GM12878 (cell line): ENCODE data around the gene PHACTR1. TPM values are rescaled to one million over a fixed set of nuclear protein-coding genes. Genes with fewer than 3 reads are reported as not detected.

ENCODE experiments used
- ATAC-seq: fragments of 200-7000 bp; cut with Tn5 transposase; 3 replicates; pipeline ENCODE4 v1.9.1; 2020; ENCODE audit warnings: mild to moderate bottlenecking, moderate library complexity
- BruUV-seq: library from RNA; stranded (reverse); fragments of 400-500 nt; replicated peaks from 2 replicates; lab custom pipeline; 2021; lab: Mats Ljungman, UMichigan
- CTCF ChIA-PET: fragments of 300-600 bp; sonication (Branson Sonifier 250); formaldehyde crosslinking; extraction: SDS; loops from one replicate; lab custom pipeline; 2021; ENCODE audit warnings: inconsistent platforms; lab: Yijun Ruan, JAX
- POLR2A ChIA-PET: fragments of 350-600 bp; formaldehyde crosslinking; extraction: SDS; loops from one replicate; lab custom pipeline; 2021; ENCODE audit warnings: inconsistent platforms; lab: Charles Lee
- RAD21 ChIA-PET: fragments of 300-600 bp; sonication (Branson Sonifier 250); formaldehyde crosslinking; loops from one replicate; lab custom pipeline; 2023; ENCODE audit warnings: antibody characterized with exemption; ENCODE audit not compliant: unreplicated experiment; lab: Charles Lee
- SMC1A ChIA-PET: fragments of 300-600 bp; sonication (Branson Sonifier 250); formaldehyde crosslinking; loops from one replicate; lab custom pipeline; 2023; ENCODE audit not compliant: unreplicated experiment, uncharacterized antibody; lab: Charles Lee
- DNase-seq: peaks from one replicate; pipeline ENCODE4 v3.0.0-alpha.2; 2011; ENCODE audit warnings: low read depth, low spot score
- FAIRE-seq: peaks from 3 replicates; lab custom pipeline; 2011; peaks lifted over from hg19 to GRCh38; lab: Jason Lieb, UNC
- H2AFZ ChIP-seq: 2 replicates; pipeline ENCODE4 v1.6.0; 2011; ENCODE audit warnings: low read depth, low read length, control low read depth; ENCODE audit not compliant: control insufficient read depth
- H3K27ac ChIP-seq: 2 replicates; pipeline ENCODE4 v1.5.1; 2011; ENCODE audit warnings: control low read depth; ENCODE audit not compliant: control insufficient read depth, insufficient read depth
- H3K27me3 ChIP-seq, 2 experiments: replicated peaks in 1 of 2; 2 replicates each; pipeline versions ENCODE4 v1.6.0 to v1.6.1; 2011; ENCODE audit warnings: low read length in 1 of 2; ENCODE audit not compliant: control insufficient read depth in 2 of 2, insufficient read depth in 2 of 2
- H3K36me3 ChIP-seq, 2 experiments: 2 replicates each; pipeline ENCODE4 v1.5.1; 2011; ENCODE audit warnings: low read length in 1 of 2; ENCODE audit not compliant: control insufficient read depth in 2 of 2, insufficient read depth in 2 of 2
- H3K4me1 ChIP-seq: 2 replicates; pipeline ENCODE4 v1.6.1; 2011; ENCODE audit warnings: mild to moderate bottlenecking, low read length, moderate library complexity, mixed read lengths; ENCODE audit not compliant: control insufficient read depth, insufficient read depth
- H3K4me2 ChIP-seq: 2 replicates; pipeline ENCODE4 v1.6.0; 2011; ENCODE audit warnings: control low read depth; ENCODE audit not compliant: control insufficient read depth, insufficient read depth
- H3K4me3 ChIP-seq: fragments of 200-600 bp; sonication (generic); 2 replicates; pipeline ENCODE4 v1.5.1; 2016
- H3K79me2 ChIP-seq: 2 replicates; pipeline ENCODE4 v1.6.0; 2011; ENCODE audit warnings: low read length; ENCODE audit not compliant: control insufficient read depth, insufficient read depth
- H3K9ac ChIP-seq: 2 replicates; pipeline ENCODE4 v1.8.0; 2011; ENCODE audit warnings: low read length, control low read depth, mixed read lengths; ENCODE audit not compliant: control insufficient read depth, insufficient read depth
- H3K9me3 ChIP-seq: replicated peaks from 3 replicates; pipeline ENCODE4 v1.5.1; 2011; ENCODE audit warnings: mild to moderate bottlenecking, low read length; ENCODE audit not compliant: control insufficient read depth, insufficient read depth
- H4K20me1 ChIP-seq: 2 replicates; pipeline ENCODE4 v1.6.0; 2011; ENCODE audit not compliant: control insufficient read depth, insufficient read depth
- E2F4 ChIP-seq: IDR thresholded peaks from 2 replicates; pipeline ENCODE4 v1.6.1; 2012; ENCODE audit warnings: low read depth, low read length, improper control_type of control experiment
- RB1 ChIP-seq: fragments of 450-650 bp; formaldehyde crosslinking; IDR thresholded peaks from 2 replicates; pipeline ENCODE4 v1.6.1; 2017; ENCODE audit warnings: mild to moderate bottlenecking, borderline replicate concordance
- RFX5 ChIP-seq: IDR thresholded peaks from 2 replicates; pipeline ENCODE4 v1.6.1; 2011; ENCODE audit warnings: low read depth, low read length, improper control_type of control experiment
- SIN3A ChIP-seq: IDR thresholded peaks from 2 replicates; pipeline ENCODE4 v1.6.1; 2012; ENCODE audit warnings: low read depth, low read length, improper control_type of control experiment
- SUZ12 ChIP-seq: fragments of 200-600 bp; sonication (generic); IDR thresholded peaks from one replicate; pipeline ENCODE4 v1.6.1; 2018; ENCODE audit warnings: antibody characterized with exemption, mild to moderate bottlenecking; ENCODE audit not compliant: unreplicated experiment
- TCF3 ChIP-seq: IDR thresholded peaks from 2 replicates; pipeline ENCODE4 v1.6.1; 2012; ENCODE audit warnings: low read depth, mild to moderate bottlenecking, low read length, borderline replicate concordance; ENCODE audit not compliant: insufficient read depth
- ZBTB40 ChIP-seq: fragments of 450-650 bp; IDR thresholded peaks from 2 replicates; pipeline ENCODE4 v1.6.1; 2016; ENCODE audit warnings: mild to moderate bottlenecking, moderate library complexity, borderline replicate concordance
- WGBS: methylation state at CpG from one replicate; pipeline ENCODE4 v1.1.6; 2016; ENCODE audit warnings: low lambda C conversion rate; ENCODE audit not compliant: insufficient replicate concordance, insufficient coverage; ENCODE audit errors: missing lambda C conversion rate; 5-methylcytosine and 5-hydroxymethylcytosine counted together
- in situ Hi-C: fragments of 300-500 bp; cut with MboI; formaldehyde crosslinking; loops from 9 replicates; pipeline ENCODE4 v1.14.3; 2018; ENCODE audit warnings: mixed read lengths
- intact Hi-C: fragments of 100-400 bp; cut with micrococcal nuclease; formaldehyde crosslinking; loops from one replicate; pipeline ENCODE4 v1.14.2; 2022; ENCODE audit not compliant: unreplicated experiment
- polyA plus RNA-seq, 11 experiments: library from polyadenylated mRNA; depleted of rRNA in 4 of 11; unstranded in 6 of 11; stranded (reverse) in 5 of 11; fragments of >200 nt; fragmentation: Nextera tagmentation in 4 of 11; fragmentation: Illumina TruSeq in 1 of 11; extraction: Ambion mirVana in 4 of 11; extraction: Trizol in 1 of 11; gene quantifications; 1 replicate in 1 of 11; 2 replicates in 10 of 11; pipeline versions ENCODE4 v1.2.1 to v1.2.3, GENCODE V29; 2011 to 2016; ENCODE audit warnings: inconsistent platforms in 2 of 11, missing spikeins in 2 of 11, low read depth in 1 of 11
- total RNA-seq, 4 experiments: library from RNA; depleted of rRNA in 3 of 4; stranded (reverse); fragments of >200 nt in 3 of 4; fragmentation: Illumina TruSeq in 1 of 4; extraction: Trizol in 1 of 4; gene quantifications; 2 replicates each; pipeline versions ENCODE4 v1.2.1 to v1.2.3, GENCODE V29; 2013 to 2021

PHACTR1 gene
- total and polyA plus RNA-seq, 10 of the 15 experiments (the other 5 are each of a cell fraction or from before 2014, with no cell fraction given) = 34.2 to 94.6 (median 62.3) TPM

- TF ChIP-seq ZBTB40 = no peak
- no peak for TF ChIP-seq E2F4
- TF ChIP-seq RB1 = no peak
- TF ChIP-seq SIN3A = no peak
- no peak for TF ChIP-seq TCF3
These were observed 68.7 kb downstream of the PHACTR1 start (continued) for GRCh38 chr6:12785301-12785700.

GRCh38 chr6:12785921-12786320 lies 69.4 kb downstream of the PHACTR1 start:
- H2AFZ ChIP-seq = no peak overlapping the region
- POLR2A ChIA-PET = no interaction called here
- SMC1A ChIA-PET = no interaction called here
- no peaks in the 10 kb centered on the region for H3K36me3 ChIP-seq
- no peak overlapping the region for H3K27ac ChIP-seq
- H3K4me2 ChIP-seq = no peak overlapping the region
- CTCF ChIA-PET = interaction anchor here (1.8 kb wide), 1 partner anchor 12 kb away, joined by 5 read pairs; no protein-coding TSS in a partner anchor
- no peaks in the 10 kb centered on the region for H3K9me3 ChIP-seq
- no peak for ATAC-seq
- in situ Hi-C loops = no loop called here
- no peaks in the 10 kb centered on the region for H3K4me1 ChIP-seq
- TF ChIP-seq SUZ12 (no peak), RFX5 (no peak)
- TF ChIP-seq, all 136 proteins: peak for 0
- BruUV-seq = no TSS peak
- no peak overlapping the region for H3K9ac ChIP-seq
- DNase-seq (no peak), FAIRE-seq (no peak)
- WGBS = 23% methylated on average over 4 of the region's 4 CpGs
- H3K27me3 ChIP-seq = no peaks in the 10 kb centered on the region
- no peak overlapping the region for H3K4me3 ChIP-seq
- intact Hi-C loops = no loop called here
- RAD21 ChIA-PET = no interaction called here
- H4K20me1 ChIP-seq = no peaks in the 10 kb centered on the region
- H3K79me2 ChIP-seq = no peaks in the 10 kb centered on the region
